ENCODE results near the gene WDFY4.

DNA sequence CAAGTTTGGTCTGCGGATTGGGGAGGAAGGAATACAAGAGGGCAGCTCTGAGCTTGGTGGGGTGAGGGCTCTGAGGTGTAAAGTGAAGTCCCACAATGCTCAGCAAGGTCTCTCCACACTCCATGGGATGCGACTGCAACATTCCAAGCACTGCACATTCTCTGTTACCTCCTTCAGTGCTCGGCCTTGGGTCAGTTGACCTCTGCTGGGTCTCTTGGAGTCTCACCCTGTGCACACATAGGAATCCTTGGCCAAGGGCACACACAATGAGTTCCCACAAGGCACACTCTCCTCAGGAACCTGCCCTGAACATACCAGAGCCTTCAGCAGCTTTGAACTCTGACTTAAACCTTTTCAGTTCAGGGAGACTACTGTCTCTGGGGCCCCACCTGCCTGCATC, 2.4 kb upstream of the WDFY4 start:
- TF ChIP-seq PAXIP1 (CRISPR knock-in tag; conservative IDR thresholded peaks at IDR 0.05) (no peak), PHF20 (CRISPR knock-in tag; IDR thresholded peaks at IDR 0.05) (no peak), TCF12 (IDR thresholded peaks at IDR 0.05) (no peak), TCF12 (CRISPR knock-in tag; IDR thresholded peaks at IDR 0.05) (no peak), ZBTB33 (CRISPR knock-in tag; IDR thresholded peaks at IDR 0.05) (no peak), EHMT2 (IDR thresholded peaks at IDR 0.05; ENCODE audit: borderline replicate concordance, low read depth, low read length) (no peak), SIN3A (IDR thresholded peaks at IDR 0.05; ENCODE audit: borderline replicate concordance, low read depth, low read length) (no peak), ZFP91 (CRISPR knock-in tag; IDR thresholded peaks at IDR 0.05; ENCODE audit: borderline replicate concordance) (no peak), BCL6 (CRISPR knock-in tag; IDR thresholded peaks at IDR 0.05) (no peak)

Measured in HepG2 (cell line).